Dermis lymphatic vessel endothelial cell (primary cell): Measurements from ENCODE around the gene ZMAT1. TPM values are rescaled to one million over a fixed set of nuclear protein-coding genes. Genes with fewer than 3 reads are reported as not detected.

ENCODE experiments used
- total RNA-seq: library from RNA; depleted of rRNA; stranded (reverse); fragments of >200 nt; gene quantifications from 2 replicates; pipeline ENCODE4 v1.2.1, GENCODE V29; 2014

The ZMAT1 gene
- 0.76 and 1.9 TPM in 2 replicates for total RNA-seq

GRCh38 chrX:101931488-101932248 lies at the start of gene ZMAT1:
ZMAT1 (minus strand) TSS chrX:101932027; CDS start chrX:101932008, 19 bp downstream.

Other genes starting within 250 kb of the ZMAT1 start
- not detected in 2 replicates for gene TCEAL2, start 193.7 kb upstream of the ZMAT1 start, total RNA-seq
- not detected in 2 replicates for gene TCEAL6, start 210.5 kb upstream of the ZMAT1 start, total RNA-seq
- 0.11 and 1.7 TPM in 2 replicates for gene BEX5, start 223.9 kb upstream of the ZMAT1 start, total RNA-seq